Panc1 (cell line): ENCODE measurements around the gene MAEA. TPM values are rescaled to one million over a fixed set of nuclear protein-coding genes. Genes with fewer than 3 reads are reported as not detected.

ENCODE experiments used
- ATAC-seq: fragments of 200-7000 bp; cut with Tn5 transposase; 2 replicates; pipeline ENCODE4 v1.9.1; 2020; ENCODE audit warnings: mild to moderate bottlenecking, moderate library complexity
- BruUV-seq: library from RNA; stranded (reverse); fragments of 400-500 nt; replicated peaks from 2 replicates; lab custom pipeline; 2021; lab: Mats Ljungman, UMichigan
- CTCF ChIA-PET: fragments of 300-600 bp; sonication (Branson Sonifier 250); formaldehyde crosslinking; loops from one replicate; lab custom pipeline; 2022; ENCODE audit warnings: antibody characterized with exemption; lab: Charles Lee
- POLR2A ChIA-PET: fragments of 300-600 bp; sonication (Branson Sonifier 250); formaldehyde crosslinking; loops from one replicate; lab custom pipeline; 2022; ENCODE audit warnings: antibody characterized with exemption; lab: Charles Lee
- DNase-seq: peaks from one replicate; pipeline ENCODE4 v3.0.0-alpha.2; 2010; ENCODE audit warnings: low read depth, low spot score
- H3K27ac ChIP-seq: 2 replicates; pipeline ENCODE4 v1.5.1; 2011; ENCODE audit warnings: mild to moderate bottlenecking, low read length, inconsistent platforms
- H3K27me3 ChIP-seq: fragments of 200-500 bp; sonication (Bioruptor generic); 2 replicates; pipeline ENCODE4 v1.6.0; 2014; ENCODE audit warnings: low read length, inconsistent platforms; ENCODE audit not compliant: control insufficient read depth, insufficient read depth
- H3K36me3 ChIP-seq: fragments of 200-500 bp; sonication (Bioruptor generic); 2 replicates; pipeline ENCODE4 v1.5.1; 2014; ENCODE audit warnings: inconsistent platforms, mild to moderate bottlenecking, low read length, moderate library complexity; ENCODE audit not compliant: control insufficient read depth, insufficient read depth
- H3K4me1 ChIP-seq: 2 replicates; pipeline ENCODE4 v1.5.1; 2011; ENCODE audit warnings: inconsistent platforms, mild to moderate bottlenecking, low read length, moderate library complexity; ENCODE audit not compliant: control insufficient read depth, insufficient read depth
- H3K4me3 ChIP-seq, 2 experiments: 2 replicates each; pipeline ENCODE4 v1.5.1; 2011 to 2012; ENCODE audit warnings: low read depth in 2 of 2, low read length in 2 of 2, mild to moderate bottlenecking in 2 of 2, inconsistent platforms in 1 of 2, moderate library complexity in 1 of 2
- H3K9me3 ChIP-seq: fragments of 200-500 bp; sonication (Bioruptor generic); 2 replicates; pipeline ENCODE4 v1.5.1; 2014; ENCODE audit warnings: low read depth, mild to moderate bottlenecking, inconsistent platforms, low read length, moderate library complexity; ENCODE audit not compliant: control insufficient read depth, insufficient read depth
- CTCF ChIP-seq: fragments of 450-650 bp; IDR thresholded peaks from 2 replicates; pipeline ENCODE4 v1.5.1; 2017; ENCODE audit warnings: mild to moderate bottlenecking
- POLR2AphosphoS5 ChIP-seq: IDR thresholded peaks from 2 replicates; pipeline ENCODE4 v1.6.1; 2012; ENCODE audit warnings: mild to moderate bottlenecking, low read depth, low read length, moderate library complexity
- REST ChIP-seq, 2 experiments: IDR thresholded peaks; 2 replicates each; pipeline ENCODE4 v1.6.1; 2011 to 2012; ENCODE audit warnings: low read depth in 2 of 2, control low read depth in 1 of 2, low read length in 1 of 2, mild to moderate bottlenecking in 1 of 2, moderate library complexity in 1 of 2; ENCODE audit not compliant: insufficient read depth in 1 of 2
- SIN3A ChIP-seq: IDR thresholded peaks from 2 replicates; pipeline ENCODE4 v1.6.1; 2012; ENCODE audit warnings: low read depth, mild to moderate bottlenecking, low read length, moderate library complexity, borderline replicate concordance; ENCODE audit not compliant: insufficient read depth
- TCF7L2 ChIP-seq: IDR thresholded peaks from 2 replicates; pipeline ENCODE4 v1.6.1; 2011; ENCODE audit warnings: mild to moderate bottlenecking, low read depth, low read length, inconsistent platforms
- in situ Hi-C: cut with HindIII; loops from 2 replicates; pipeline ENCODE4 v1.10.0; 2016; ENCODE audit warnings: low sequenced_read_pairs, low pct_unique_long_range_greater_than_20kb
- intact Hi-C: fragments of 100-400 bp; cut with micrococcal nuclease; formaldehyde crosslinking; loops from one replicate; pipeline ENCODE4 v1.10.0; 2022; ENCODE audit not compliant: unreplicated experiment
- total RNA-seq: library from RNA; stranded (reverse); gene quantifications from one replicate; pipeline ENCODE4 v1.2.1, GENCODE V29; 2021; ENCODE audit not compliant: unreplicated experiment

Gene MAEA
- total RNA-seq, 1 experiment from 2014 or later, result 62.3 TPM

DNA sequence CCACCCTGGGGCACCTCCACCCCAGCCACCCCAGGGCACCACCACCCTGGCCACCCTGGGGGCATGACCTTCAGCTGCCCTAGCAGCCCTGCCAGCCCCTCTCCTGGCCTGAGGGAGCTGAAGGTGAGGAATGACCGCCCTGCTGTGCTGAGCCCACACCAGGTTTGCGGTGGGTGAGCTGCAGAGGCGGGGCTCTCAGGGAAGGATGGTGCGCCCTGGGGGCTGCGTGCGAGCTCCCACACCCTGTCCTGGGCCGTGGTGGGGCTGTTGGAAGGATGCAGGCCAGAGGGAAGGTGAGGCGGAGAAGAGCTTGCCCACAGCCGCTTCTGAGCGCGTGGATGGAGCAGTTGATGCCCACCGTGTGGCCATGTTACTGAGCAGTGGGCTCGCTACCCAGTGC is 75.1 kb downstream of the MAEA start:
- Histone ChIP-seq H3K4me1 (no peaks in the 10 kb centered on the region), H3K36me3 (no peaks in the 10 kb centered on the region), H3K4me3 (no peak overlapping the region), H3K27ac (no peak overlapping the region), H3K9me3 (no peaks in the 10 kb centered on the region), H3K27me3 (no peaks in the 10 kb centered on the region)
- ChIA-PET CTCF (no interaction called here), POLR2A (no interaction called here)
- DNase-seq, result no peak
- intact Hi-C loops, result no loop called here
- in situ Hi-C loops, result no loop called here
- no peak for ATAC-seq
- no TSS peak for BruUV-seq
- TF ChIP-seq TCF7L2, result no peak
- TF ChIP-seq REST (IDR thresholded peaks at IDR 0.05; ENCODE audit: insufficient read depth in 1 of 2, low read depth in 2 of 2, low read length in 1 of 2), result no peak
- TF ChIP-seq SIN3A, result no peak
- no peak for TF ChIP-seq CTCF
- no peak for TF ChIP-seq POLR2AphosphoS5

DNA sequence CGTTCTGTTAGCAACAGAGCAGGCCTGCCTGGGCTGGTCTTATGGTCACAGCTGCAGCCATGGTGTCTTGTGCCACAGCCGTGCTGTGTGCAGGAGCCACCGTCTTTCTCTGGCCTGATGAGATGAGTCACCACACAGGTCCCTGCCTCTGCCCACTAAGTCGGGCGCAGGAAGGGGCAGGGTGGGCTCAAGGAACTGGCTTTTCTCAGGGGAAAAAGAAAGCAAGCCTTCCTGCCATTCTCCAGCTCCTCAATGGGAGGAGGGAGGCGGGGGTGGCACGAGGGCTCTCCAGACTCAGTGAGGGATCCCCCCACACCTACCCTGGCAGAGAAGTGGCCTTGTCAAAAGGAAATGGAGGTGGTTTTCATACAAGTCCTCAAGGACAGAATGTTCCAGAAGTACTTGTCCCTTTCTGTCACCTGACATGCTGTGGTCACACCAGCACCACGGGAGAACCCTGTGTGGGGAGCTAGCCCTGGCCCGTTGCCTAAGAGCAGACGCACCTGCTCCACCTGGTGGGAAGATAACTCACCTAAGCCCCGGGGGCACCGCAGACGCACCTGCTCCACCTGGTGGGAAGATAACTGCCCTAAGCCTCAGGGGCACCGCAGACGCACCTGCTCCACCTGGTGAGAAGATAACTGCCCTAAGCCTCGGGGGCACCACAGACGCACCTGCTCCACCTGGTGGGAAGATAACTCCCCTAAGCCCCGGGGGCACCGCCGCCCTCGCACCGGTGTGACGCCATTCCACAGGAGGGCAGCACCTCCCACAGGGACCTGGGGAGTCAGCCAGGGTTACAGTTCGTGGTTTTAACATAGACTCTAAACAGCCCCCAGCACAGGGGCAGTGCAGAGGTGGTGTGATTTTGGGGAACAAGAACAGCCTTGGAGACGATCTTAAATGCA is 75.8 kb downstream of the MAEA start:
- no peaks in the 10 kb centered on the region for H3K27me3 ChIP-seq
- H3K4me3 ChIP-seq, result no peak overlapping the region
- BruUV-seq, result no TSS peak
- intact Hi-C loops, result no loop called here
- DNase-seq, result no peak
- ATAC-seq, result no peak
- TF ChIP-seq SIN3A, result no peak
- TF ChIP-seq CTCF, result no peak; the same call in 1 of the 2 replicates
- TF ChIP-seq REST (IDR thresholded peaks at IDR 0.05; ENCODE audit: insufficient read depth in 1 of 2, low read depth in 2 of 2, low read length in 1 of 2), result no peak
- ChIA-PET CTCF (no interaction called here), POLR2A (no interaction called here)
- H3K27ac ChIP-seq, result no peak overlapping the region
- H3K9me3 ChIP-seq, result no peaks in the 10 kb centered on the region
- H3K4me1 ChIP-seq, result no peaks in the 10 kb centered on the region
- in situ Hi-C loops, result no loop called here
- no peaks in the 10 kb centered on the region for H3K36me3 ChIP-seq
